HEK293 (cell line): ENCODE data around the gene TBX6.

Experiments used
- BCL11A ChIP-seq: fragments of 450-650 bp; formaldehyde crosslinking; IDR thresholded peaks from 2 replicates; pipeline ENCODE4 v1.5.1; 2016; ENCODE audit warnings: low read depth, missing biosample characterization, missing genetic modification characterization
- SP3 ChIP-seq: fragments of 450-650 bp; formaldehyde crosslinking; IDR thresholded peaks from 2 replicates; pipeline ENCODE4 v1.5.1; 2016; ENCODE audit warnings: missing biosample characterization, missing genetic modification characterization
- TCF7L2 ChIP-seq: IDR thresholded peaks from 2 replicates; pipeline ENCODE4 v1.6.1; 2011; ENCODE audit warnings: low read depth, mild to moderate bottlenecking, inconsistent platforms, low read length, moderate library complexity, borderline replicate concordance
- TRIM28 ChIP-seq: IDR thresholded peaks from 2 replicates; pipeline ENCODE4 v1.6.1; 2011; ENCODE audit warnings: low read length, control low read depth, borderline replicate concordance
- ZBTB17 ChIP-seq: fragments of 450-650 bp; formaldehyde crosslinking; IDR thresholded peaks from 2 replicates; pipeline ENCODE4 v1.5.1; 2016; ENCODE audit warnings: missing biosample characterization, missing genetic modification characterization
- ZBTB20 ChIP-seq: fragments of 450-650 bp; formaldehyde crosslinking; IDR thresholded peaks from 2 replicates; pipeline ENCODE4 v1.5.1; 2016; ENCODE audit warnings: missing biosample characterization, missing genetic modification characterization
- ZFHX2 ChIP-seq: fragments of 450-650 bp; formaldehyde crosslinking; conservative IDR thresholded peaks from 2 replicates; pipeline ENCODE4 v1.5.1; 2016; ENCODE audit warnings: missing biosample characterization, missing genetic modification characterization
- ZFP69B ChIP-seq: fragments of 450-650 bp; formaldehyde crosslinking; IDR thresholded peaks from 2 replicates; pipeline ENCODE4 v1.5.1; 2016; ENCODE audit warnings: missing biosample characterization, missing genetic modification characterization
- ZNF24 ChIP-seq: fragments of 450-650 bp; formaldehyde crosslinking; IDR thresholded peaks from 2 replicates; pipeline ENCODE4 v1.5.1; 2016; ENCODE audit warnings: missing biosample characterization, missing genetic modification characterization
- ZNF324 ChIP-seq: fragments of 450-650 bp; formaldehyde crosslinking; IDR thresholded peaks from 2 replicates; pipeline ENCODE4 v1.5.1; 2016; ENCODE audit warnings: missing biosample characterization, missing genetic modification characterization
- ZNF394 ChIP-seq: fragments of 450-650 bp; formaldehyde crosslinking; IDR thresholded peaks from 2 replicates; pipeline ENCODE4 v1.5.1; 2016; ENCODE audit warnings: missing biosample characterization, missing genetic modification characterization, mild to moderate bottlenecking, moderate library complexity, borderline replicate concordance
- ZNF521 ChIP-seq: fragments of 450-650 bp; formaldehyde crosslinking; IDR thresholded peaks from 2 replicates; pipeline ENCODE4 v1.5.1; 2017; ENCODE audit warnings: missing biosample characterization, mild to moderate bottlenecking, missing genetic modification characterization
- ZNF600 ChIP-seq: fragments of 450-650 bp; formaldehyde crosslinking; IDR thresholded peaks from 2 replicates; pipeline ENCODE4 v1.5.1; 2016; ENCODE audit warnings: missing biosample characterization, missing genetic modification characterization
- ZNF629 ChIP-seq: fragments of 450-650 bp; formaldehyde crosslinking; IDR thresholded peaks from 2 replicates; pipeline ENCODE4 v1.5.1; 2017; ENCODE audit warnings: missing biosample characterization, missing genetic modification characterization
- ZNF658 ChIP-seq: fragments of 450-650 bp; formaldehyde crosslinking; IDR thresholded peaks from 2 replicates; pipeline ENCODE4; 2016; ENCODE audit warnings: missing biosample characterization, missing genetic modification characterization
- ZNF76 ChIP-seq: fragments of 450-650 bp; formaldehyde crosslinking; IDR thresholded peaks from 2 replicates; pipeline ENCODE4; 2016; ENCODE audit warnings: low read depth, missing biosample characterization, missing genetic modification characterization, borderline replicate concordance
- ZSCAN30 ChIP-seq: fragments of 450-650 bp; IDR thresholded peaks from 2 replicates; pipeline ENCODE4 v1.5.1; 2018; ENCODE audit warnings: missing biosample characterization, mild to moderate bottlenecking, missing genetic modification characterization, moderate library complexity
- TF ChIP-seq, protein P1 (sequence below): fragments of 450-650 bp; formaldehyde crosslinking; IDR thresholded peaks from 2 replicates; pipeline ENCODE4 v1.5.1; 2016; ENCODE audit warnings: missing biosample characterization, missing genetic modification characterization, borderline replicate concordance
- TF ChIP-seq, protein P2 (sequence below): fragments of 450-650 bp; IDR thresholded peaks from 2 replicates; pipeline ENCODE4 v1.5.1; 2018; ENCODE audit warnings: missing biosample characterization, missing genetic modification characterization
- TF ChIP-seq, protein P3 (sequence below): fragments of 450-650 bp; IDR thresholded peaks from 2 replicates; pipeline ENCODE4 v1.5.1; 2018; ENCODE audit warnings: missing biosample characterization, mild to moderate bottlenecking, missing genetic modification characterization
- TF ChIP-seq, protein P4 (sequence below): fragments of 450-650 bp; formaldehyde crosslinking; IDR thresholded peaks from 2 replicates; pipeline ENCODE4 v1.5.1; 2016; ENCODE audit warnings: missing biosample characterization, missing genetic modification characterization
- TF ChIP-seq, protein P5 (sequence below): fragments of 450-650 bp; formaldehyde crosslinking; IDR thresholded peaks from 2 replicates; pipeline ENCODE4 v1.5.1; 2016; ENCODE audit warnings: missing biosample characterization, missing genetic modification characterization
- TF ChIP-seq, protein P6 (sequence below): fragments of 450-650 bp; formaldehyde crosslinking; IDR thresholded peaks from 2 replicates; pipeline ENCODE4 v1.5.1; 2016; ENCODE audit warnings: missing biosample characterization, missing genetic modification characterization
- TF ChIP-seq, protein P7 (sequence below): fragments of 450-650 bp; formaldehyde crosslinking; IDR thresholded peaks from 2 replicates; pipeline ENCODE4 v1.5.1; 2016; ENCODE audit warnings: missing biosample characterization, missing genetic modification characterization

The TBX6 gene

DNA sequence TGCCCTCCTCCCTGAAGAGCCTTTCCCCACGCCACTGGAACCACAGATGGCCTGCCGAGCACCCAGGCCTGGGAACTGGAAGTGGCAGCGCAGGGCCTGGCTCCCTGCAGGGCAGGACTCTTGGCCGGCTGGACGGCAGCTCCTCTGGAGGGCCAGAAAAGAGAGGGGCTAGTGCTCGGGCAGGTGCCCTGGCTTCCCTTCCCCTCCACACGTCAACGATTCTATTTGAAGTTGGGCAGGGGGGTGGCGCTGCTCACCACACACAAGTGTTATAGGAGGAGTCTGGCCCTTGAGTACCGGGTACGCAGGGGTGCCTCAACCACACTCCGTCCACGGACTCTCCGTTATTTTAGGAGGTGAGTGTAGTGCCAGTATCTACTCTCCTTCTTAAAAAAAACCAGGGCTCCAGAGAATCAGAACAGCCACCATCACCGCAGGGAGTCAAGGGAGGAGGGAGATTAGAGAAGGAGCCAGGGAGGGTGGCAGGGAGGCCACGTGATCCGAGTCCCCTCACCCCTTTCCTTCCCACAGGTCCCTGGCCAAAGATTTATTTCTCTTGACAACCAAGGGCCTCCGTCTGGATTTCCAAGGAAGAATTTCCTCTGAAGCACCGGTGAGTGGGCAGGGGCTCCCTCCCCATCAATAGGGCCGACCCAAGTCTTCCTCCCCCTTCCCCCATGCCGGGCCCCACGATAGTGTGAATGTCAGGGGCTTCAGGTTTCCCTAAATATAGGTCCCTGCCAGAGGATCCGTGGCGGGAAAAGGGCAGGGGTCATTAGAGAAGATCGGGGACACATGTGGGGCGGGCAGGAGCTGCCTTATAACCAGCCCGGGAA lies 27.6 kb downstream of the TBX6 start (continued):
- TF ChIP-seq, protein P1, sequence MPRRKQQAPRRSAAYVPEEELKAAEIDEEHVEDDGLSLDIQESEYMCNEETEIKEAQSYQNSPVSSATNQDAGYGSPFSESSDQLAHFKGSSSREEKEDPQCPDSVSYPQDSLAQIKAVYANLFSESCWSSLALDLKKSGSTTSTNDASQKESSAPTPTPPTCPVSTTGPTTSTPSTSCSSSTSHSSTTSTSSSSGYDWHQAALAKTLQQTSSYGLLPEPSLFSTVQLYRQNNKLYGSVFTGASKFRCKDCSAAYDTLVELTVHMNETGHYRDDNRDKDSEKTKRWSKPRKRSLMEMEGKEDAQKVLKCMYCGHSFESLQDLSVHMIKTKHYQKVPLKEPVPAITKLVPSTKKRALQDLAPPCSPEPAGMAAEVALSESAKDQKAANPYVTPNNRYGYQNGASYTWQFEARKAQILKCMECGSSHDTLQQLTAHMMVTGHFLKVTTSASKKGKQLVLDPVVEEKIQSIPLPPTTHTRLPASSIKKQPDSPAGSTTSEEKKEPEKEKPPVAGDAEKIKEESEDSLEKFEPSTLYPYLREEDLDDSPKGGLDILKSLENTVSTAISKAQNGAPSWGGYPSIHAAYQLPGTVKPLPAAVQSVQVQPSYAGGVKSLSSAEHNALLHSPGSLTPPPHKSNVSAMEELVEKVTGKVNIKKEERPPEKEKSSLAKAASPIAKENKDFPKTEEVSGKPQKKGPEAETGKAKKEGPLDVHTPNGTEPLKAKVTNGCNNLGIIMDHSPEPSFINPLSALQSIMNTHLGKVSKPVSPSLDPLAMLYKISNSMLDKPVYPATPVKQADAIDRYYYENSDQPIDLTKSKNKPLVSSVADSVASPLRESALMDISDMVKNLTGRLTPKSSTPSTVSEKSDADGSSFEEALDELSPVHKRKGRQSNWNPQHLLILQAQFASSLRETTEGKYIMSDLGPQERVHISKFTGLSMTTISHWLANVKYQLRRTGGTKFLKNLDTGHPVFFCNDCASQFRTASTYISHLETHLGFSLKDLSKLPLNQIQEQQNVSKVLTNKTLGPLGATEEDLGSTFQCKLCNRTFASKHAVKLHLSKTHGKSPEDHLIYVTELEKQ (tag by site-specific recombination) = no peak
- TF ChIP-seq TCF7L2 (0 out of 2 replicates have a peak, but pooled peaks have one; percentile 40), ZNF324 (tag by site-specific recombination) (no peak), BCL11A (tag by site-specific recombination) (no peak), ZBTB20 (tag by site-specific recombination) (peak; percentile 53; the same call in 1 of the 2 replicates), ZNF24 (tag by site-specific recombination) (peak; percentile 85), ZNF658 (no peak), ZFP69B (tag by site-specific recombination) (no peak), ZNF521 (tag by site-specific recombination) (no peak), ZFHX2 (tag by site-specific recombination) (peak; percentile 62; the same call in 1 of the 2 replicates), ZNF76 (tag by site-specific recombination) (peak; percentile 91), ZSCAN30 (tag by site-specific recombination) (peak; percentile 63), ZNF394 (no peak), SP3 (tag by site-specific recombination) (peak; percentile 34), ZNF600 (peak; percentile 79), ZBTB17 (tag by site-specific recombination) (peak; percentile 47), ZNF629 (0 out of 2 replicates have a peak, but pooled peaks have one; percentile 20), TRIM28 (0 out of 2 replicates have a peak, but pooled peaks have one; percentile 55)
- TF ChIP-seq, protein P2, sequence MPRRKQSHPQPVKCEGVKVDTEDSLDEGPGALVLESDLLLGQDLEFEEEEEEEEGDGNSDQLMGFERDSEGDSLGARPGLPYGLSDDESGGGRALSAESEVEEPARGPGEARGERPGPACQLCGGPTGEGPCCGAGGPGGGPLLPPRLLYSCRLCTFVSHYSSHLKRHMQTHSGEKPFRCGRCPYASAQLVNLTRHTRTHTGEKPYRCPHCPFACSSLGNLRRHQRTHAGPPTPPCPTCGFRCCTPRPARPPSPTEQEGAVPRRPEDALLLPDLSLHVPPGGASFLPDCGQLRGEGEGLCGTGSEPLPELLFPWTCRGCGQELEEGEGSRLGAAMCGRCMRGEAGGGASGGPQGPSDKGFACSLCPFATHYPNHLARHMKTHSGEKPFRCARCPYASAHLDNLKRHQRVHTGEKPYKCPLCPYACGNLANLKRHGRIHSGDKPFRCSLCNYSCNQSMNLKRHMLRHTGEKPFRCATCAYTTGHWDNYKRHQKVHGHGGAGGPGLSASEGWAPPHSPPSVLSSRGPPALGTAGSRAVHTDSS (tag by site-specific recombination) = peak; percentile 72
- TF ChIP-seq, protein P3, sequence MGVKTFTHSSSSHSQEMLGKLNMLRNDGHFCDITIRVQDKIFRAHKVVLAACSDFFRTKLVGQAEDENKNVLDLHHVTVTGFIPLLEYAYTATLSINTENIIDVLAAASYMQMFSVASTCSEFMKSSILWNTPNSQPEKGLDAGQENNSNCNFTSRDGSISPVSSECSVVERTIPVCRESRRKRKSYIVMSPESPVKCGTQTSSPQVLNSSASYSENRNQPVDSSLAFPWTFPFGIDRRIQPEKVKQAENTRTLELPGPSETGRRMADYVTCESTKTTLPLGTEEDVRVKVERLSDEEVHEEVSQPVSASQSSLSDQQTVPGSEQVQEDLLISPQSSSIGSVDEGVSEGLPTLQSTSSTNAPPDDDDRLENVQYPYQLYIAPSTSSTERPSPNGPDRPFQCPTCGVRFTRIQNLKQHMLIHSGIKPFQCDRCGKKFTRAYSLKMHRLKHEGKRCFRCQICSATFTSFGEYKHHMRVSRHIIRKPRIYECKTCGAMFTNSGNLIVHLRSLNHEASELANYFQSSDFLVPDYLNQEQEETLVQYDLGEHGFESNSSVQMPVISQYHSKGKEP (tag by site-specific recombination) = 0 out of 2 replicates have a peak, but pooled peaks have one; percentile 7
- TF ChIP-seq, protein P4, sequence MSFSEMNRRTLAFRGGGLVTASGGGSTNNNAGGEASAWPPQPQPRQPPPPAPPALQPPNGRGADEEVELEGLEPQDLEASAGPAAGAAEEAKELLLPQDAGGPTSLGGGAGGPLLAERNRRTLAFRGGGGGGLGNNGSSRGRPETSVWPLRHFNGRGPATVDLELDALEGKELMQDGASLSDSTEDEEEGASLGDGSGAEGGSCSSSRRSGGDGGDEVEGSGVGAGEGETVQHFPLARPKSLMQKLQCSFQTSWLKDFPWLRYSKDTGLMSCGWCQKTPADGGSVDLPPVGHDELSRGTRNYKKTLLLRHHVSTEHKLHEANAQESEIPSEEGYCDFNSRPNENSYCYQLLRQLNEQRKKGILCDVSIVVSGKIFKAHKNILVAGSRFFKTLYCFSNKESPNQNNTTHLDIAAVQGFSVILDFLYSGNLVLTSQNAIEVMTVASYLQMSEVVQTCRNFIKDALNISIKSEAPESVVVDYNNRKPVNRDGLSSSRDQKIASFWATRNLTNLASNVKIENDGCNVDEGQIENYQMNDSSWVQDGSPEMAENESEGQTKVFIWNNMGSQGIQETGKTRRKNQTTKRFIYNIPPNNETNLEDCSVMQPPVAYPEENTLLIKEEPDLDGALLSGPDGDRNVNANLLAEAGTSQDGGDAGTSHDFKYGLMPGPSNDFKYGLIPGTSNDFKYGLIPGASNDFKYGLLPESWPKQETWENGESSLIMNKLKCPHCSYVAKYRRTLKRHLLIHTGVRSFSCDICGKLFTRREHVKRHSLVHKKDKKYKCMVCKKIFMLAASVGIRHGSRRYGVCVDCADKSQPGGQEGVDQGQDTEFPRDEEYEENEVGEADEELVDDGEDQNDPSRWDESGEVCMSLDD (tag by site-specific recombination) = no peak
- TF ChIP-seq, protein P5, sequence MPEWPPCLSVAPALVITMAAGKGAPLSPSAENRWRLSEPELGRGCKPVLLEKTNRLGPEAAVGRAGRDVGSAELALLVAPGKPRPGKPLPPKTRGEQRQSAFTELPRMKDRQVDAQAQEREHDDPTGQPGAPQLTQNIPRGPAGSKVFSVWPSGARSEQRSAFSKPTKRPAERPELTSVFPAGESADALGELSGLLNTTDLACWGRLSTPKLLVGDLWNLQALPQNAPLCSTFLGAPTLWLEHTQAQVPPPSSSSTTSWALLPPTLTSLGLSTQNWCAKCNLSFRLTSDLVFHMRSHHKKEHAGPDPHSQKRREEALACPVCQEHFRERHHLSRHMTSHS = no peak
- TF ChIP-seq, protein P6, sequence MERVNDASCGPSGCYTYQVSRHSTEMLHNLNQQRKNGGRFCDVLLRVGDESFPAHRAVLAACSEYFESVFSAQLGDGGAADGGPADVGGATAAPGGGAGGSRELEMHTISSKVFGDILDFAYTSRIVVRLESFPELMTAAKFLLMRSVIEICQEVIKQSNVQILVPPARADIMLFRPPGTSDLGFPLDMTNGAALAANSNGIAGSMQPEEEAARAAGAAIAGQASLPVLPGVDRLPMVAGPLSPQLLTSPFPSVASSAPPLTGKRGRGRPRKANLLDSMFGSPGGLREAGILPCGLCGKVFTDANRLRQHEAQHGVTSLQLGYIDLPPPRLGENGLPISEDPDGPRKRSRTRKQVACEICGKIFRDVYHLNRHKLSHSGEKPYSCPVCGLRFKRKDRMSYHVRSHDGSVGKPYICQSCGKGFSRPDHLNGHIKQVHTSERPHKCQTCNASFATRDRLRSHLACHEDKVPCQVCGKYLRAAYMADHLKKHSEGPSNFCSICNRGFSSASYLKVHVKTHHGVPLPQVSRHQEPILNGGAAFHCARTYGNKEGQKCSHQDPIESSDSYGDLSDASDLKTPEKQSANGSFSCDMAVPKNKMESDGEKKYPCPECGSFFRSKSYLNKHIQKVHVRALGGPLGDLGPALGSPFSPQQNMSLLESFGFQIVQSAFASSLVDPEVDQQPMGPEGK (tag by site-specific recombination) = peak; percentile 35
- TF ChIP-seq, protein P7, sequence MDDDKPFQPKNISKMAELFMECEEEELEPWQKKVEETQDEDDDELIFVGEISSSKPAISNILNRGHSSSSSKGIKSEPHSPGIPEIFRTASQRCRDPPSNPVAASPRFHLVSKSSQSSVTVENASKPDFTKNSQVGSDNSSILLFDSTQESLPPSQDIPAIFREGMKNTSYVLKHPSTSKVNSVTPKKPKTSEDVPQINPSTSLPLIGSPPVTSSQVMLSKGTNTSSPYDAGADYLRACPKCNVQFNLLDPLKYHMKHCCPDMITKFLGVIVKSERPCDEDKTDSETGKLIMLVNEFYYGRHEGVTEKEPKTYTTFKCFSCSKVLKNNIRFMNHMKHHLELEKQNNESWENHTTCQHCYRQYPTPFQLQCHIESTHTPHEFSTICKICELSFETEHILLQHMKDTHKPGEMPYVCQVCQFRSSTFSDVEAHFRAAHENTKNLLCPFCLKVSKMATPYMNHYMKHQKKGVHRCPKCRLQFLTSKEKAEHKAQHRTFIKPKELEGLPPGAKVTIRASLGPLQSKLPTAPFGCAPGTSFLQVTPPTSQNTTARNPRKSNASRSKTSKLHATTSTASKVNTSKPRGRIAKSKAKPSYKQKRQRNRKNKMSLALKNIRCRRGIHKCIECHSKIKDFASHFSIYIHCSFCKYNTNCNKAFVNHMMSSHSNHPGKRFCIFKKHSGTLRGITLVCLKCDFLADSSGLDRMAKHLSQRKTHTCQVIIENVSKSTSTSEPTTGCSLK (tag by site-specific recombination) = no peak
